SKM-1 (cell line): ENCODE results near the gene PPARA.

Experiments used
- DNase-seq: peaks from one replicate; lab custom pipeline; 2025; ENCODE audit not compliant: unreplicated experiment; lab: John Stamatoyannopoulos, UW

PPARA gene

GRCh38 chr22:46113910-46114517 lies 36.3 kb upstream of the PPARA start:
- DNase-seq: no peak

- DNase-seq: no peak
Measured at GRCh38 chr22:46114518-46115387, 35.6 kb upstream of the PPARA start.

- no peak for DNase-seq
Measured at GRCh38 chr22:46115388-46115678, 35.0 kb upstream of the PPARA start.

- no peak for DNase-seq
Measured at GRCh38 chr22:46115755-46116490, 34.4 kb upstream of the PPARA start.

GRCh38 chr22:46116491-46116958 lies 33.8 kb upstream of the PPARA start:
- peak; percentile 71 for DNase-seq

- DNase-seq: no peak
Measured at GRCh38 chr22:46117206-46118199, 32.8 kb upstream of the PPARA start.

GRCh38 chr22:46119093-46119728 lies 31.1 kb upstream of the PPARA start:
- DNase-seq: no peak

- DNase-seq: no peak
Measured at GRCh38 chr22:46119729-46120419, 30.5 kb upstream of the PPARA start.

- no peak for DNase-seq
Measured at GRCh38 chr22:46120420-46120737, 29.9 kb upstream of the PPARA start.

GRCh38 chr22:46121079-46121478 lies 29.2 kb upstream of the PPARA start:
- no peak for DNase-seq

GRCh38 chr22:46121523-46122287 lies 28.6 kb upstream of the PPARA start:
- DNase-seq: no peak

- peak; percentile 11 for DNase-seq
Measured at GRCh38 chr22:46122511-46122971, 27.8 kb upstream of the PPARA start.

- no peak for DNase-seq
Measured at GRCh38 chr22:46122980-46123693, 27.2 kb upstream of the PPARA start.

GRCh38 chr22:46123694-46124382 lies 26.5 kb upstream of the PPARA start:
- DNase-seq: no peak

GRCh38 chr22:46124383-46125144 lies 25.8 kb upstream of the PPARA start:
- DNase-seq: no peak

GRCh38 chr22:46125311-46125710 lies 25.0 kb upstream of the PPARA start:
- DNase-seq: no peak
